NCI-H128 (cell line): ENCODE results near the gene MRPL58.
"Not testable (repeated sequence)": the region's sequence is repeated elsewhere in the genome, so short reads cannot be mapped to it uniquely, and the experiment has no call there.

Experiments used
- DNase-seq: peaks from one replicate; lab custom pipeline; 2025; ENCODE audit not compliant: unreplicated experiment; lab: John Stamatoyannopoulos, UW

MRPL58 gene

GRCh38 chr17:75012346-75013091 lies at the start of gene MRPL58:
Gene MRPL58, plus strand, starts transcription at chr17:75012670. Its CDS starts 17 bp downstream, at chr17:75012687.
- DNase-seq: peak; percentile 64

GRCh38 chr17:74963656-74964055 lies 48.8 kb upstream of the MRPL58 start:
- no peak for DNase-seq

GRCh38 chr17:74964246-74964761 lies 48.2 kb upstream of the MRPL58 start:
- DNase-seq: no peak

GRCh38 chr17:74964988-74965622 lies 47.4 kb upstream of the MRPL58 start:
- DNase-seq: no peak

GRCh38 chr17:74968361-74968780 lies 44.1 kb upstream of the MRPL58 start:
- no peak for DNase-seq

- DNase-seq: not testable (repeated sequence)
These were observed 43.0 kb upstream of the MRPL58 start for GRCh38 chr17:74969501-74969900.

DNA sequence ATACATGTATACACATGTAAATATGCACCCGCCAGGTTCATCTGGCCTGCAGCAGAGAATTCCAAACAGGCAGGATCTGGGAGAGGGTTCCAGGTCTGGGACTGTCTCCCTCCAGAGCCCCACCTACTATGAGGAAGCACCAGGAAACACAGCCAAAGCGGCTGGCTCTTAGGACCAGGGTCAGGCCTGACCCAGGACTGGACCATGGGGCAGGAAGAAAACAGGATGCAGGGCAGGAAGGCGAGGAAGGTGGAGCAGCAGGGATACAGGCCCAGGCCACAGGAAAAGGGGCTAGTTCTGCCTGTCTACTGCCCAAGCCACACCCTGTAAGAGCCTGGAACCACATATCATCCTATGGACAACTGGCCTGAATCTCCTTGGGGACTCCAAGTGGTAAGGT lies 42.1 kb upstream of the MRPL58 start:
- no peak for DNase-seq

- no peak for DNase-seq
These were observed 41.2 kb upstream of the MRPL58 start for GRCh38 chr17:74971069-74971841.

GRCh38 chr17:74971842-74972106 lies 40.7 kb upstream of the MRPL58 start:
- DNase-seq: no peak

DNA sequence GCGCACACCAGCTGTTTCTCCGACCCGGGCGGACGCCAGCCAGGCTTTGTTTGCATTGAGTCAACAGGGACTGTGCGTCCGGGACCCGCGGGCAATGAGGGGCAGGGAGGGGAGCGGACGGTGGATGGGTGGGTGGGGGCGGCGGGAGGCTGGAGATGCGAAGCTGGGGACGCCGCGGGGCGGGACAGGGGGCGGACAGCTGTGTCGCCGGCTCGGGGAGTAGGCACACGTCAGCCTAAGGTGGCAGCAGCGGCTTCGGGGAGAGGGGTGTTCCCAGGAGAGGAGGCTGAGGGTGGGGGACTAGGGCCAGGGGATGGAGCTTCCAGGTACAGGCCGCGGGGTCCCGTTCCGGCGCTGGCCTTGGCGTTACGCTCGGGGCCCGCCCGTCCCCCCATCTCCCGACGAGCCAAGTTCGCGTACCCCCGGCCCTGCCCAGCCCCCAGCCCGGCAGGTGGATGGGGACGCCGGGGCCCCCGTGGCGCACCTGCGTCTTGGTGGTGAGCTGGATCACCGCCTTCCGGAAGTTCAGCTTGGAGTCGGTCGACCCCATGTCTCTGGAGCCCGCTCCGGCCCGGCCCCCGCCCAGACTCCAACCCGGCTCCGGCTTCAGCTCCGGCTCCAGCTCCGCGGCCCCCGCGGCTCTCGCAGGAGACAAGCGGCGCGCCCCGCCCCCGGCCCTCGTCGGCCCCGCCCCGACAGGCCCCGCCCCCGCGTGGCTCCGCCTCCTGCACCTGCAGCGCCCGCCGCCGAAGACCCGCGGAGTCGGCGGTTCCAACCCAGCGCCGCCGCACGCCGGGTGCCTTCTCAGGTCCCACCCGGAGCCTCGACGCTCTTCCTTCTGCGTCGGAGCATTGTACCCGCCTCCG lies 40.1 kb upstream of the MRPL58 start, which contains the start of gene HID1:
Gene HID1, minus strand, starts transcription at position 653 of the 866 bp plus-strand sequence. Its CDS starts 103 bp downstream, at position 550.
- peak; percentile 19 for DNase-seq

- no peak for DNase-seq
These were observed 39.5 kb upstream of the MRPL58 start for GRCh38 chr17:74972973-74973328.

GRCh38 chr17:74975943-74976342 lies 36.5 kb upstream of the MRPL58 start:
- DNase-seq: no peak

DNA sequence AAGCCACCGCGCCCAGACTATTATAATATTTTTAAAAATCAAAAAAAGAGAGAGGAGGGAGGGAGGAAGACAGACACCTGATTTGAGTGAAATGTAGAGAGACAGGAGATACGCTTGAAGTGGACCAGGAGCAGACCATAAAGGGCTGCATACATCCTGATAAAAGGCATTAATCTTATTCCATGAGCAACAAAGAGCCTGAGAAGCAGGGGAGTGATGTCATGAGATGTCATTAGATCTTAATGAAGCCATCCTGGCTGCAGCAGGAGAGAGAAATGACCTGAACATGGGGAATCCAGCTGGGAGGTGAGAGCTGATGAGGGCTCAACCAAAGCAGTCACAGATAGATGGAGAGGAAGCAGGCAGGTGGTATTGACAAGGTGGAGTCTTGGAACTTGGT lies 34.7 kb upstream of the MRPL58 start:
- no peak for DNase-seq

DNA sequence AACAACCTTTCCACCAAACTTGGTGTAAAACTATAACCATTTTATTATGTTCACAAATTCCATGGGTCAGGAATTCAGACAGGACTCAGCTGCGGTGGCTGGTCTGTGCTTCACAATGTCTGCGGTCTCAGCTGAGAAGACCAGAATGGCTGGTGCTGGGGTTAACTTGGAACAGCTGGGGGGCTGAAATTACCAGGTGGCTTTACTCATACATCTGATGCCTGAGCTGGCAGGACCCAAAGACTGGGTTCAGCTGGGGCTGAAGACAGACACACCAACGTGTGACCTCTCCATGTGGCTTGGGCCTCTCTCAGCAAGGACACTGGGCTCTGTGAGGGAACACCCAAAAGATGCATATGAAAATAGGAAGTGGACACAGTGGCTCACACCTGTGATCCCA lies 34.2 kb upstream of the MRPL58 start:
- DNase-seq: no peak

GRCh38 chr17:74979408-74980146 lies 32.9 kb upstream of the MRPL58 start:
- no peak for DNase-seq

- no peak for DNase-seq
These were observed 31.0 kb upstream of the MRPL58 start for GRCh38 chr17:74981318-74981978.

DNA sequence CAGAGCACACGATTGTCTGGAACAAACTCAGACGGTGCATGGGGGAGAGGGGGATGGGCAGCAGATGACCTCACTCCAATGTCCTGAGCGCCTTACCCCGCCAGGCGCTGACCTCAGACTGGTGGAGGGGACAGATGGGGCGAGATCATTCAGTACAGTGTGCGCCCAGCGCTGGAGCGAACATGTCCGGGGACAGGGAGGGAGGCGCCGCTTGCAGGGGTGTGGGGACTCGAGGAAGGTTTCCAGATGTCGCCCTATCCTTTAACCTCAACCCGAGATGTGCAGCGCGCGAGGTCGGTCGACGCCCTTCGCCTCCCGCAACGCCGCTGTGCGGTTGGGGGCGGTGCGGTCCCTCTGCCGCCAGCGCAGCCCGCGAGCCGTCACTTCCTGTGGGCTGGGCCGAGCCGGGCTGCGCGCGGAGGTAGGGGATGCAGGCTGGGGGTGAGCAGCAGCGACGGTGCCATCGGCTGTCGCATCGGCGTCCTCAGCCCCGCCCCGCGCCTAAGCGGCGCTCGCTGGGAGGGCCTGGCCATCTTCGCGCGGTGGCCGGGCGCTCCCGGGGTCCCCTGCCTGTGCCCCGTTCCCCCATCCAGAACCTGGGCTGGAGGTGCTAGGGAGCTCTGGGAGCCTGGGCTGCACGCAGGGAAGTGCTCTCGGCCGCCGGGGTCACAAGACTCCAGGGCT lies 30.3 kb upstream of the MRPL58 start:
- DNase-seq: peak; percentile 25

- DNase-seq: not testable (repeated sequence)
These were observed 29.7 kb upstream of the MRPL58 start for GRCh38 chr17:74982663-74983313.

- no peak for DNase-seq
These were observed 26.3 kb upstream of the MRPL58 start for GRCh38 chr17:74986206-74986576.
